Testis (tissue), 3 donors: ENCODE results near the gene AP5S1. TPM values are rescaled to one million over a fixed set of nuclear protein-coding genes. Genes with fewer than 3 reads are reported as not detected.

Source experiments
- DNase-seq: peaks from one replicate; pipeline ENCODE4 v3.0.0-alpha.2; 2019
- H3K27ac ChIP-seq, 2 donors: fragments of 200-600 bp; sonication (generic); one replicate each; pipeline ENCODE4 v1.5.1; 2019
- H3K27me3 ChIP-seq: fragments of 200-600 bp; sonication (generic); one replicate; pipeline ENCODE4 v1.5.1; 2019
- H3K36me3 ChIP-seq: fragments of 200-600 bp; sonication (generic); one replicate; pipeline ENCODE4 v1.5.1; 2017; ENCODE audit warnings: low read depth; ENCODE audit errors: missing control alignments
- H3K4me1 ChIP-seq: fragments of 200-600 bp; sonication (generic); one replicate; pipeline ENCODE4 v1.5.1; 2019
- H3K4me3 ChIP-seq, 2 donors: fragments of 200-600 bp; sonication (generic); one replicate each; pipeline ENCODE4 v1.5.1; 2017 to 2019
- H3K9me3 ChIP-seq: fragments of 200-600 bp; sonication (generic); one replicate; pipeline ENCODE4 v1.5.1; 2017
- POLR2A ChIP-seq: fragments of 450-650 bp; IDR thresholded peaks from one replicate; pipeline ENCODE4 v1.6.1; 2017; ENCODE audit warnings: antibody characterized with exemption, mild to moderate bottlenecking, moderate library complexity
- WGBS, 2 donors: methylation state at CpG; one replicate each; pipeline ENCODE4 v1.1.5; 2018; 5-methylcytosine and 5-hydroxymethylcytosine counted together
- intact Hi-C: fragments of 100-400 bp; cut with DNase I; formaldehyde crosslinking; loops from one replicate; pipeline ENCODE4 v1.15.1; 2023; ENCODE audit warnings: low total_unique reads
- polyA plus RNA-seq: library from polyadenylated mRNA; stranded (reverse); fragments of 350-450 nt; fragmentation: Illumina TruSeq; extraction: RNeasy Lipid Tissue Mini Kit (QIAGEN cat#74804); gene quantifications from one replicate; pipeline ENCODE4 v1.2.3, GENCODE V29; 2014; ENCODE audit warnings: low read depth, low replicate concordance; ENCODE audit not compliant: insufficient read depth
- total RNA-seq, 2 donors: library from RNA; depleted of rRNA; stranded (reverse); fragments of >200 nt; gene quantifications; one replicate each; pipeline ENCODE4 v1.2.3, GENCODE V29; 2016
- TF ChIP-seq, protein P1 (sequence below), 3 experiments: fragments of 450-650 bp in 2 of 3; fragments of 200-600 bp in 1 of 3; sonication (generic) in 1 of 3; IDR thresholded peaks; one replicate each; pipeline ENCODE4 v1.5.1; 2016 to 2019; ENCODE audit warnings: antibody characterized with exemption in 3 of 3, mild to moderate bottlenecking in 2 of 3, moderate library complexity in 1 of 3

The AP5S1 gene
- total and polyA plus RNA-seq, 3 donors from 2014 or later = 25.9 to 26.6 (median 26.0) TPM

DNA sequence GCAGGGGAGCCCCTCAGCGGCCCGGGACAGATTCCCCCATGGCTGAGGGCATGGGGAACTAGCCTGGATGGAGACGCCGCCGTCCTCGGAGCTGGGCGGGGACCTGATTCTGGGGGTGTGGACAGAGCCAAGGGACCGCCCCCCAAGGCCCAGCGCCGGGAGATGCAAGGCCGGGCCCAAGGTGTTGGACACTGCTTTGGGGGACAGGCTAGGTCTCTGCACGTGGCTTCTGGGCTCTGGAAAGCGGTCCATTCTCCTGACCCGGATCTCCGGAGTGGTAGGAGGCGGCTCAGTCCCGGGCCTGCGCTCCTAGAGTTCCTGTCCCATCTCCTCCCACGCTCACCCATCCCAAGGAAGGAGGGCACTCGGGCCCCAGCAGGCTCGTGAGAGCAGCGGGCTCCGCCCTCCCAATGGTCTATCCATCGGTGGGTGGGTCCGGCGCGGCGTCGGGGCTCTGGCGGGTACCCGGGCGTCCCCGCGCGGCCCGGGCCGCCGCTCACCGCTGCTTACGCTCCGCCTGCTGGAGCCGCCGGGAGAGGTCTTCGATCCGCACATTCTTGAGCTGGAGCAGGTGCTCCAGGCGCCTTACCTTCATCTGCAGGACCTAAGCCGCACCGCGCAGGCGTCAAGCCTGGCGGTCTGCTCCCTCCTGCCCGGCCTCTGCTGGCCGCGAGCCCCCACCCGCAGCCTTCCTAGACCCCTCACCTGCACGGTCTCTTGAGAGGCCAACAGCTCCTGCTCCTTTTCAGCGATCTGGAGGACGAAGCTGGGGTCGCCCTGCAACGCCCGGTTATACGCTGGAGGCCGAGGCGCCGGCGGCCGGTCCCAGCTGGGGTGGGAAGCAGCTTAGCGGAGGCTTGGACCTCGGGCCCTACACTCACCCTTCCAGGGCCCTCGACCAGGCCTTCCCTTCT lies 42.4 kb upstream of the AP5S1 start:
- Histone ChIP-seq H3K36me3 (no peaks in the 10 kb centered on the region), H3K4me1 (peaks cover 7% of the 10 kb centered on the region), H3K9me3 (no peaks in the 10 kb centered on the region), H3K4me3 (peak overlapping the region; percentile 27 to 45), H3K27me3 (no peaks in the 10 kb centered on the region), H3K27ac (no peak overlapping the region)
- no peak for TF ChIP-seq POLR2A
- TF ChIP-seq, protein P1, sequence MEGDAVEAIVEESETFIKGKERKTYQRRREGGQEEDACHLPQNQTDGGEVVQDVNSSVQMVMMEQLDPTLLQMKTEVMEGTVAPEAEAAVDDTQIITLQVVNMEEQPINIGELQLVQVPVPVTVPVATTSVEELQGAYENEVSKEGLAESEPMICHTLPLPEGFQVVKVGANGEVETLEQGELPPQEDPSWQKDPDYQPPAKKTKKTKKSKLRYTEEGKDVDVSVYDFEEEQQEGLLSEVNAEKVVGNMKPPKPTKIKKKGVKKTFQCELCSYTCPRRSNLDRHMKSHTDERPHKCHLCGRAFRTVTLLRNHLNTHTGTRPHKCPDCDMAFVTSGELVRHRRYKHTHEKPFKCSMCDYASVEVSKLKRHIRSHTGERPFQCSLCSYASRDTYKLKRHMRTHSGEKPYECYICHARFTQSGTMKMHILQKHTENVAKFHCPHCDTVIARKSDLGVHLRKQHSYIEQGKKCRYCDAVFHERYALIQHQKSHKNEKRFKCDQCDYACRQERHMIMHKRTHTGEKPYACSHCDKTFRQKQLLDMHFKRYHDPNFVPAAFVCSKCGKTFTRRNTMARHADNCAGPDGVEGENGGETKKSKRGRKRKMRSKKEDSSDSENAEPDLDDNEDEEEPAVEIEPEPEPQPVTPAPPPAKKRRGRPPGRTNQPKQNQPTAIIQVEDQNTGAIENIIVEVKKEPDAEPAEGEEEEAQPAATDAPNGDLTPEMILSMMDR (IDR thresholded peaks at IDR 0.05) = no peak
- intact Hi-C loops = no loop called here
- peak; percentile 60 for DNase-seq
- 8 to 11% methylated on average over 14 to 52 of the region's 70 CpGs for WGBS, 2 donors

GRCh38 chr20:3778976-3779375 lies 41.4 kb upstream of the AP5S1 start:
- Histone ChIP-seq H3K27me3 (no peaks in the 10 kb centered on the region), H3K4me3 (no peak overlapping the region), H3K4me1 (peaks cover 11% of the 10 kb centered on the region), H3K36me3 (no peaks in the 10 kb centered on the region), H3K9me3 (no peaks in the 10 kb centered on the region), H3K27ac (no peak overlapping the region)
- intact Hi-C loops = no loop called here
- TF ChIP-seq, protein P1 (IDR thresholded peaks at IDR 0.05) = no peak
- TF ChIP-seq POLR2A = no peak
- DNase-seq = no peak
- WGBS, 2 donors = 61 to 63% methylated on average over 12 to 18 of the region's 18 CpGs

DNA sequence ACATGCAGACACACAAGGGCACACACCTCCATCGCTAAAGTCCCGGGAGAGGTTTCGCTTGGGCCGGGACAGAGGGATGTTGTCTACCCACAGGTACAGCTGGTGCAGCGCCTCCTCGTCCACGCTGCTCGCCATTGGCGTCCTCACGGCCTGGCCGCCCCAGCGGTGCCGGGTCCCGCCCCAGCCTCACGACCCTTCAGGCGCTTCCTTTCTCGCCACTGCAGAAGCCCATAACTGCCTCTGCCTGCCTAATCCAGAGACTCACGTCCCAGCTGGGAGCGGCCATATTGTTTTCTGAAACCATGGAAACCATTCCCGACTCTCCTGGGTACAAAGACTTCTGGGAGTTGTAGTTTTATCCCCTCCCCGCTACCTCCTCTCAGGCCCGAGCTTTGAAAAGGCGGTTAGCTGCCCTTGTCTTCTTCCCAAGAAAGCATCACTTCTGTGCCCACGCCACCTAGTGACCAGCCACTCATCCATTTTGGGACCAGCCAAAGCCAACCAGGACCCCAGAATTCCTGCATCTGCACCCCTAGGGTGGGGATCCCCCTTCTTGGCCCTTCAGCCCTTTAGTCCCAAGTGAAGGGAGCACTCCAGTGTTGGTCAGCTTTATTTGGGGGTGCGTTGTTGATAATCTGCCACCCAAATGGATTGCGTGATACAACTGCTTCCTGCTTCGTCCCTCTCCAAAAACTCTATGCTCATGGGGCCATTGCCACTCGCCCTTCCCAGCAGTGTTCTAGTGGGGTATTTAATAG lies 39.0 kb upstream of the AP5S1 start, which contains the start of gene SPEF1:
SPEF1 (minus strand) TSS at position 296 of the 758 bp plus-strand sequence; CDS start at position 135, 161 bp downstream.
- H3K36me3 ChIP-seq = no peaks in the 10 kb centered on the region
- no peaks in the 10 kb centered on the region for H3K9me3 ChIP-seq
- peak; percentile 95 for DNase-seq
- H3K4me1 ChIP-seq = peaks cover 29% of the 10 kb centered on the region
- H3K27me3 ChIP-seq = no peaks in the 10 kb centered on the region
- peak within 1 kb of the TSS; percentile 6 to 25 for H3K4me3 ChIP-seq
- intact Hi-C loops = no loop called here
- 13 to 14% methylated on average over 26 to 27 of the region's 28 CpGs for WGBS, 2 donors
- TF ChIP-seq, protein P1 (IDR thresholded peaks at IDR 0.05) = peak in 2 of 3 experiments; percentile 36 to 42
- TF ChIP-seq POLR2A = no peak
- H3K27ac ChIP-seq = peak within 1 kb of the TSS in 1 of 2 donors; percentile 17

DNA sequence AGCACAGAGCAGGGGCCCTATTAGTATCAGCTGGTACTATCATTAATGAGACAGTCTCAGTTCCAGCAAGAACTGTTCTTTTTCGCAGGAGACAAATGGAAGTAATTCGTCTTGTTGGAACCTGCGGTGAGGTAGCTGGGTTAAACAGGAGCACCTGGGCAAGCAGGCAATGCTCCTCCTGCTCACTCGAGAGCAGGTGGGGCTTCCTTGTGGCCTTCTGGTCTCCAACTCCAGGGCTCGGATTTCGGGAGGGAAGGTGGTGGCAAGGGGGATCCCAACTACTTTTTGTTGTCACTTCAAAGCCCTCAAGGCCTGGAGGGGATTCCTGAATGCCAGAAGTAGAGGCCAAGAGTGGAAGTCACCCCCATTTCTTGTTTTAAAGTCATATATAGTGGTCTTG lies 37.8 kb upstream of the AP5S1 start:
- no peak overlapping the region for H3K27ac ChIP-seq
- no peaks in the 10 kb centered on the region for H3K27me3 ChIP-seq
- no peaks in the 10 kb centered on the region for H3K36me3 ChIP-seq
- intact Hi-C loops = no loop called here
- 86 to 91% methylated on average over 6 of the region's 6 CpGs for WGBS, 2 donors
- no peaks in the 10 kb centered on the region for H3K9me3 ChIP-seq
- no peak overlapping the region for H3K4me3 ChIP-seq
- H3K4me1 ChIP-seq = peaks cover 36% of the 10 kb centered on the region
- no peak for DNase-seq
- TF ChIP-seq, protein P1 (IDR thresholded peaks at IDR 0.05) = no peak
- TF ChIP-seq POLR2A = no peak
